ENCODE measurements around the gene FAM107B.

DNA sequence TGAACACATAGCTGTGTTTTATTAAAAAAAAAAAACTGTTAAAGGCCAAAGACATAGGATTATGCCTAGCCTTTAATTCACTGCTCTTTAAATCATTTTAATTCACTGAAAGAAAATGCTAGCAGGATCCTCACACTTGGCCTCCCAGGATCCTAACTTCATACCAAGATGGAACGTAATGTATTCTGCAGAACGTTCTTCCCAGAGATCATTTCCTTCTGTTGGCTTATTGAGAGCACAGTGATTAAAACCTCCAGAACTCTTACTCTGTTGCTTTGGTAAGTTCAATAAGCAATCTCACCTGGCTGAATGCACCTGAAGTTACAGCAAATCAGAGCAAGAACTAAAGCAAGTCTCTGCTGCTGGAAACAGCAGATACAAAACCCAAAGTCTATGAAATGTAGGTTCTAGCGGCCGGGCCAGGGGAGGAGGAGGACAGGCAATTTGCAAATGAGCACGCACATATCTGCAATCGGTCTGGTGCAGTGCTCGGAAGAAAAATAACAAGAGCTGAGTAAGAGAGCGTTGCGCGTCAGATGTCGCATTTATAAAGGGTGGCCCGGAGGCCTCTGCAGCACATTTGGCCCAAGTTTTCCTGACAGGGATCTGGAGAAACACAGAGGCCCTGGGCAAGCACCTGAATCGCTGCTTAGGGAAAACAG lies 193.9 kb downstream of the FAM107B start:
- TF ChIP-seq POLR2AphosphoS5 (IDR thresholded peaks at IDR 0.05; ENCODE audit: low read depth, low read length) (no peak), TAF1 (IDR thresholded peaks at IDR 0.05; ENCODE audit: borderline replicate concordance, insufficient read depth, low read length) (no peak)
- TF ChIP-seq, protein P1, sequence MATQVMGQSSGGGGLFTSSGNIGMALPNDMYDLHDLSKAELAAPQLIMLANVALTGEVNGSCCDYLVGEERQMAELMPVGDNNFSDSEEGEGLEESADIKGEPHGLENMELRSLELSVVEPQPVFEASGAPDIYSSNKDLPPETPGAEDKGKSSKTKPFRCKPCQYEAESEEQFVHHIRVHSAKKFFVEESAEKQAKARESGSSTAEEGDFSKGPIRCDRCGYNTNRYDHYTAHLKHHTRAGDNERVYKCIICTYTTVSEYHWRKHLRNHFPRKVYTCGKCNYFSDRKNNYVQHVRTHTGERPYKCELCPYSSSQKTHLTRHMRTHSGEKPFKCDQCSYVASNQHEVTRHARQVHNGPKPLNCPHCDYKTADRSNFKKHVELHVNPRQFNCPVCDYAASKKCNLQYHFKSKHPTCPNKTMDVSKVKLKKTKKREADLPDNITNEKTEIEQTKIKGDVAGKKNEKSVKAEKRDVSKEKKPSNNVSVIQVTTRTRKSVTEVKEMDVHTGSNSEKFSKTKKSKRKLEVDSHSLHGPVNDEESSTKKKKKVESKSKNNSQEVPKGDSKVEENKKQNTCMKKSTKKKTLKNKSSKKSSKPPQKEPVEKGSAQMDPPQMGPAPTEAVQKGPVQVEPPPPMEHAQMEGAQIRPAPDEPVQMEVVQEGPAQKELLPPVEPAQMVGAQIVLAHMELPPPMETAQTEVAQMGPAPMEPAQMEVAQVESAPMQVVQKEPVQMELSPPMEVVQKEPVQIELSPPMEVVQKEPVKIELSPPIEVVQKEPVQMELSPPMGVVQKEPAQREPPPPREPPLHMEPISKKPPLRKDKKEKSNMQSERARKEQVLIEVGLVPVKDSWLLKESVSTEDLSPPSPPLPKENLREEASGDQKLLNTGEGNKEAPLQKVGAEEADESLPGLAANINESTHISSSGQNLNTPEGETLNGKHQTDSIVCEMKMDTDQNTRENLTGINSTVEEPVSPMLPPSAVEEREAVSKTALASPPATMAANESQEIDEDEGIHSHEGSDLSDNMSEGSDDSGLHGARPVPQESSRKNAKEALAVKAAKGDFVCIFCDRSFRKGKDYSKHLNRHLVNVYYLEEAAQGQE (IDR thresholded peaks at IDR 0.05; ENCODE audit: insufficient read depth in 1 of 2, low read depth in 2 of 2, low read length in 2 of 2) = no peak

Measured in PFSK-1 (cell line).